H1 (cell line): ENCODE measurements around the gene NCOA5. TPM values are rescaled to one million over a fixed set of nuclear protein-coding genes. Genes with fewer than 3 reads are reported as not detected.

ENCODE experiments used
- CTCF ChIA-PET: fragments of 300-600 bp; sonication (Branson Sonifier 250); formaldehyde crosslinking; loops from one replicate; lab custom pipeline; 2021; ENCODE audit not compliant: partially characterized antibody; lab: Charles Lee
- POLR2A ChIA-PET: fragments of 300-600 bp; sonication (Branson Sonifier 250); formaldehyde crosslinking; loops from one replicate; lab custom pipeline; 2021; ENCODE audit warnings: inconsistent platforms; ENCODE audit not compliant: partially characterized antibody; lab: Charles Lee
- DNase-seq, 2 experiments: peaks; one replicate each; pipeline versions ENCODE4 v3.0.0 to v3.0.0-alpha.2; 2010 to 2022; ENCODE audit warnings: low spot score in 2 of 2, low read depth in 1 of 2, mixed read lengths in 1 of 2
- FAIRE-seq: peaks from 2 replicates; lab custom pipeline; 2011; peaks lifted over from hg19 to GRCh38; lab: Jason Lieb, UNC
- H2AFZ ChIP-seq: 2 replicates; pipeline ENCODE4 v1.8.1; 2012; ENCODE audit warnings: low read length, inconsistent platforms
- H2AK5ac ChIP-seq: 2 replicates; pipeline ENCODE4 v1.6.1; 2013; ENCODE audit warnings: low read depth, low read length
- H2BK120ac ChIP-seq: replicated peaks from 2 replicates; pipeline ENCODE3; 2013; ENCODE audit warnings: low read depth, low read length, inconsistent platforms
- H2BK12ac ChIP-seq: 2 replicates; pipeline ENCODE4 v1.6.1; 2013; ENCODE audit warnings: low read depth, low read length
- H2BK15ac ChIP-seq: 2 replicates; pipeline ENCODE4 v1.6.1; 2013; ENCODE audit warnings: low read length
- H2BK20ac ChIP-seq: 2 replicates; pipeline ENCODE4 v1.6.1; 2013; ENCODE audit warnings: low read length
- H2BK5ac ChIP-seq: 2 replicates; pipeline ENCODE4 v1.6.1; 2013; ENCODE audit warnings: low read depth, low read length
- H3K14ac ChIP-seq: 2 replicates; pipeline ENCODE4 v1.6.1; 2013; ENCODE audit warnings: inconsistent platforms; ENCODE audit not compliant: insufficient read length
- H3K18ac ChIP-seq: 2 replicates; pipeline ENCODE4 v1.6.1; 2013; ENCODE audit warnings: low read length; ENCODE audit errors: extremely low read depth
- H3K23ac ChIP-seq: 2 replicates; pipeline ENCODE4 v1.6.1; 2013; ENCODE audit warnings: inconsistent platforms; ENCODE audit not compliant: insufficient read length
- H3K23me2 ChIP-seq: 2 replicates; pipeline ENCODE4 v1.6.1; 2013; ENCODE audit warnings: low read depth, low read length
- H3K27ac ChIP-seq: 2 replicates; pipeline ENCODE4 v1.6.1; 2011; ENCODE audit warnings: low read depth, low read length, inconsistent platforms
- H3K27me3 ChIP-seq, 4 experiments: replicated peaks in 1 of 4; 1 replicate in 1 of 4; 2 replicates in 3 of 4; pipeline versions ENCODE4 v1.6.1 to v1.8.1; 2011 to 2013; ENCODE audit warnings: low read length in 3 of 4, mild to moderate bottlenecking in 3 of 4, inconsistent platforms in 2 of 4, mixed read lengths in 2 of 4, moderate library complexity in 1 of 4; ENCODE audit not compliant: control insufficient read depth in 3 of 4, insufficient read depth in 3 of 4; ENCODE audit errors: extremely low read depth in 1 of 4
- H3K36me3 ChIP-seq, 4 experiments: 2 replicates each; pipeline versions ENCODE4 v1.6.1 to v1.8.1; 2011 to 2013; ENCODE audit warnings: mild to moderate bottlenecking in 4 of 4, low read length in 3 of 4, moderate library complexity in 2 of 4, control low read depth in 1 of 4, inconsistent platforms in 1 of 4; ENCODE audit not compliant: insufficient read depth in 4 of 4, control insufficient read depth in 2 of 4
- H3K4ac ChIP-seq: replicated peaks from 2 replicates; pipeline ENCODE3; 2013; ENCODE audit warnings: low read length, low read depth, mixed read lengths, inconsistent platforms; ENCODE audit not compliant: insufficient read length
- H3K4me1 ChIP-seq, 4 experiments: replicated peaks in 1 of 4; 1 replicate in 1 of 4; 2 replicates in 3 of 4; pipeline versions ENCODE4 v1.6.1 to v1.8.1; 2011 to 2013; ENCODE audit warnings: low read length in 3 of 4, inconsistent platforms in 2 of 4, mixed read lengths in 1 of 4; ENCODE audit not compliant: insufficient read depth in 4 of 4, control insufficient read depth in 3 of 4
- H3K4me2 ChIP-seq, 2 experiments: 2 replicates each; pipeline versions ENCODE4 v1.6.1 to v1.8.1; 2011 to 2013; ENCODE audit warnings: low read depth in 2 of 2, low read length in 2 of 2, control low read depth in 1 of 2, inconsistent platforms in 1 of 2, mild to moderate bottlenecking in 1 of 2; ENCODE audit not compliant: insufficient read depth in 1 of 2
- H3K4me3 ChIP-seq, 4 experiments: fragments of 200-600, 300-600 bp in 1 of 4; sonication (generic), shearing (Covaris generic), sonication (Bioruptor Twin) in 1 of 4; 2 replicates each; pipeline versions ENCODE4 v1.5.1 to v1.8.1; 2011 to 2016; ENCODE audit warnings: low read length in 4 of 4, low read depth in 3 of 4, control low read depth in 2 of 4, inconsistent platforms in 2 of 4, mild to moderate bottlenecking in 2 of 4, mixed read lengths in 1 of 4, moderate library complexity in 1 of 4; ENCODE audit not compliant: insufficient read depth in 2 of 4; ENCODE audit errors: extremely low read depth in 1 of 4
- H3K56ac ChIP-seq: replicated peaks from 2 replicates; pipeline ENCODE3; 2013; ENCODE audit warnings: low read depth, mild to moderate bottlenecking, mixed read lengths, low read length, inconsistent platforms; ENCODE audit not compliant: insufficient read length
- H3K79me1 ChIP-seq: 2 replicates; pipeline ENCODE4 v1.6.1; 2013; ENCODE audit warnings: low read depth, low read length, control low read depth
- H3K79me2 ChIP-seq, 2 experiments: 2 replicates each; pipeline versions ENCODE4 v1.6.1 to v1.8.1; 2012 to 2013; ENCODE audit warnings: low read length in 2 of 2, mild to moderate bottlenecking in 2 of 2, inconsistent platforms in 1 of 2; ENCODE audit not compliant: insufficient read depth in 2 of 2, control insufficient read depth in 1 of 2
- H3K9ac ChIP-seq, 4 experiments: replicated peaks in 1 of 4; 1 replicate in 1 of 4; 2 replicates in 3 of 4; pipeline versions ENCODE4 v1.6.1 to v1.8.1; 2011 to 2013; ENCODE audit warnings: low read depth in 3 of 4, low read length in 3 of 4, control low read depth in 2 of 4, mild to moderate bottlenecking in 2 of 4, moderate library complexity in 2 of 4, inconsistent platforms in 1 of 4; ENCODE audit errors: extremely low read depth in 1 of 4
- H3K9me3 ChIP-seq, 2 experiments: 2 replicates each; pipeline versions ENCODE4 v1.6.1 to v1.8.1; 2012 to 2013; ENCODE audit warnings: mild to moderate bottlenecking in 2 of 2, moderate library complexity in 2 of 2, control low read depth in 1 of 2, inconsistent platforms in 1 of 2, low read depth in 1 of 2, low read length in 1 of 2, mixed read lengths in 1 of 2; ENCODE audit not compliant: insufficient read depth in 2 of 2
- H4K20me1 ChIP-seq, 2 experiments: replicated peaks in 1 of 2; 2 replicates each; pipeline versions ENCODE3 to v1.8.1; 2011 to 2013; ENCODE audit warnings: inconsistent platforms in 2 of 2, low read length in 2 of 2, mild to moderate bottlenecking in 1 of 2; ENCODE audit not compliant: insufficient read depth in 2 of 2, control insufficient read depth in 1 of 2
- H4K5ac ChIP-seq: 2 replicates; pipeline ENCODE4 v1.6.1; 2013; ENCODE audit warnings: low read length, low read depth, mixed read lengths, inconsistent platforms; ENCODE audit not compliant: insufficient read length
- H4K8ac ChIP-seq: 2 replicates; pipeline ENCODE4 v1.8.0; 2013; ENCODE audit warnings: mild to moderate bottlenecking, moderate library complexity, low read length, inconsistent platforms; ENCODE audit not compliant: insufficient read depth; ENCODE audit errors: extremely low read depth
- H4K91ac ChIP-seq: replicated peaks from 2 replicates; pipeline ENCODE3; 2013; ENCODE audit warnings: low read length, mixed read lengths, inconsistent platforms; ENCODE audit not compliant: insufficient read length
- EZH2 ChIP-seq: fragments of 200-600 bp; sonication (generic); IDR thresholded peaks from 2 replicates; pipeline ENCODE4 v1.7.1; 2012; ENCODE audit warnings: low read depth, mild to moderate bottlenecking, moderate library complexity, low read length, inconsistent platforms; ENCODE audit not compliant: severe bottlenecking
- RAD21 ChIP-seq, 2 experiments: IDR thresholded peaks in 1 of 2; conservative IDR thresholded peaks in 1 of 2; 2 replicates each; pipeline ENCODE4 v1.6.1; 2011; ENCODE audit warnings: low read depth in 2 of 2, low read length in 2 of 2, improper control_type of control experiment in 1 of 2, inconsistent platforms in 1 of 2, mild to moderate bottlenecking in 1 of 2, moderate library complexity in 1 of 2
- SP4 ChIP-seq: IDR thresholded peaks from 2 replicates; pipeline ENCODE4 v1.6.1; 2012; ENCODE audit warnings: low read length, inconsistent platforms
- WGBS, 2 experiments: shearing (Covaris generic) in 1 of 2; methylation state at CpG; one replicate each; pipeline versions ENCODE4 v1.1.6 to v1.1.7; 2013 to 2015; ENCODE audit warnings: low lambda C conversion rate in 2 of 2, mixed read lengths in 2 of 2, inconsistent platforms in 1 of 2, low coverage in 1 of 2, missing lambda C conversion rate in 1 of 2; ENCODE audit not compliant: insufficient replicate concordance in 2 of 2, insufficient coverage in 1 of 2, insufficient read length in 1 of 2; ENCODE audit errors: extremely low coverage in 1 of 2, missing lambda C conversion rate in 1 of 2; 5-methylcytosine and 5-hydroxymethylcytosine counted together
- long read RNA-seq, 2 experiments: library from RNA in 1 of 2; library from capped mRNA in 1 of 2; stranded (forward); transcript quantifications; one replicate each; pipeline ENCODE4 v2.0.0, GENCODE V29; 2021; ENCODE audit warnings: inconsistent platforms in 1 of 2
- polyA minus RNA-seq, 3 experiments: library from RNA; depleted of rRNA, polyadenylated mRNA; stranded (reverse); fragments of >200 nt; gene quantifications; 1 replicate in 2 of 3; 2 replicates in 1 of 3; pipeline ENCODE4 v1.2.3, GENCODE V29; 2011
- polyA plus RNA-seq, 7 experiments: library from polyadenylated mRNA; depleted of rRNA in 3 of 7; stranded (reverse) in 5 of 7; unstranded in 2 of 7; fragments of >200 nt in 5 of 7; fragments of 200-250 nt in 2 of 7; gene quantifications; 1 replicate in 5 of 7; 2 replicates in 1 of 7; 4 replicates in 1 of 7; pipeline versions ENCODE4 v1.2.1 to v1.2.3, GENCODE V29; 2011 to 2013; ENCODE audit warnings: missing spikeins in 2 of 7, mixed read lengths in 2 of 7
- total RNA-seq: library from RNA; stranded (reverse); fragmentation: NEBNext Ultra II Directional; extraction: Animal tissue kit (Norgen Biotek cat#: 25700); gene quantifications from 2 replicates; pipeline ENCODE4 v1.2.1, GENCODE V29; 2021
- TF ChIP-seq, protein P1 (sequence below), 3 experiments: IDR thresholded peaks; 1 replicate in 2 of 3; 2 replicates in 1 of 3; pipeline versions ENCODE4 v1.5.1 to v1.6.1; 2011; ENCODE audit warnings: low read length in 3 of 3, mild to moderate bottlenecking in 3 of 3, inconsistent platforms in 2 of 3, low read depth in 1 of 3, moderate library complexity in 1 of 3; ENCODE audit not compliant: insufficient read depth in 1 of 3; ENCODE audit errors: control extremely low read depth in 1 of 3

The NCOA5 gene
- total RNA-seq (29.0 and 29.9 TPM in 2 replicates), polyA plus RNA-seq (2011; rRNA removed) (18.0 and 20.4 TPM in 2 replicates), polyA minus RNA-seq (2011; rRNA and poly(A)+ RNA removed) (20.7 and 21.7 TPM in 2 replicates)
- 18.6 TPM for polyA plus RNA-seq (2011; cell fraction: cytosol; rRNA removed)
- polyA plus RNA-seq (2011; cell fraction: nucleus; rRNA removed), result 20.6 TPM
- 18.4 to 24.0 TPM (median 20.9 TPM) in 4 replicates for polyA plus RNA-seq (2012, experiment 1 of 2)
- polyA plus RNA-seq (2012, experiment 2 of 2), result 14.8 TPM
- 21.0 TPM for polyA plus RNA-seq (2013, experiment 1 of 2)
- polyA plus RNA-seq (2013, experiment 2 of 2), result 20.1 TPM
- 14.6 TPM for polyA minus RNA-seq (2011; cell fraction: cytosol; rRNA and poly(A)+ RNA removed)
- polyA minus RNA-seq (2011; cell fraction: nucleus; rRNA and poly(A)+ RNA removed), result 9.4 TPM
- long read RNA-seq, experiment 1, partial matches to known transcripts, result 7 of 24 reads
- long read RNA-seq, experiment 1, other reads (novel, unspliced or antisense), result 16 of 24 reads
- long read RNA-seq, experiment 2, partial matches to known transcripts, result 3 of 4 reads
- long read RNA-seq, experiment 2, other reads (novel, unspliced or antisense), result 1 of 4 reads

DNA sequence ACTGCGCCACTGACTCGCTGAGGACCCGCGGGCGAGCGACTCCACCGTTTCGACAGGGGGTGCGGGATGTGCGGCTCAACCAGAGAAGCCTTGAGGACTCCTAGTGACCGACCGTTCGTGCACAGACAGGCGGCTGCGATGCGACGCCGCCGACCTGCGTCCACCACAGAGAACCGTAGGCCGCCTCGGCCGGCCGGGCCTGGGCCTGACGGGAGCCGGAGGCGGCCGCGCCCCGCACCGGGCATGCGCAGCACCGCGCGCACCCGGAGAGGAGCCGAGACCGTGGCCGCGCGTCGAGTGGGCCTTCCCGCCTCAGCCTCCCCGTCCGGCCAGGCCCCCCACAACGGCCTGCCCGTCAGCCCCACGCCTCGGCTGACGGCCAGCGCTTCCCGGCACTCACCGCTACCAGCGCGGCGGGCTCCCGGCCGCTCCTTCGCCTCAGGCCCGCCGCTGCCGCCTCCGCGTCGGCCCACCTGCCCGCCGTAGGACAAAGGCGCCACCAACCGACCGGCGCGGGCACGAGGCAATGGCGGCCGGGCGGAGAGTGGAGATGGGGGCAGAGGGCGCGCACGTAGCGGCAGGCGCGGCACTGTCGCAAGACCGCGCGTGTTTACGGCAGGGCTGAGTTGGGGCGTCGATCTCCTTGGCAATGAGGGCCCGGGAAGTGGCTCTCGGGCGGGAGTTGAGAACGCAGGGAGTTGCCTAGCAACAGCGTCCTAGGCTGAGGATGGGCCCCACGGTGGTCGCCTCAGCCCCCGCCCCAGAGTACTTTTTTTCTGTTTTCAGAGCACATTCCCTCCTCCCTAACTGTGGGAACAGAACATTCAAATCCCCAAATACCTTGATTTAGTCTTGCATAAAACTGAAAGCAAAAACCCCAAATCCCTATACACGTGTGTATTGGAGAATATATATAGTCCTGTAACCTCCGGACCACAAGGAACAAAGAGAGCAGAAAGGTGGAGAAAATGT is at the start of gene NCOA5:
Gene NCOA5 (minus strand): TSS at position 546 of the 972 bp plus-strand sequence. CDS start 10,538 bp downstream, outside the sequence.
- ChIA-PET POLR2A (interaction anchor here (0.6 to 2.5 kb wide), 16 partner anchors 10 to 241 kb away, joined by 3 to 32 read pairs (median 4); partner anchors contain the start of gene CD40), CTCF (interaction anchor here (1.0 to 2.4 kb wide), 4 partner anchors 9 to 67 kb away, joined by 3 to 10 read pairs (median 4); no protein-coding TSS in a partner anchor)
- H2BK12ac ChIP-seq, result no peak within 1 kb of the TSS
- H3K4me2 ChIP-seq, result peak within 1 kb of the TSS; percentile 69 to 90
- H3K79me1 ChIP-seq, result peaks cover 5% of the 10 kb centered on the region; the same call in 1 of the 2 replicates
- no peaks in the 10 kb centered on the region for H3K36me3 ChIP-seq
- peak within 1 kb of the TSS; percentile 93 for H3K18ac ChIP-seq
- H3K9ac ChIP-seq, result peak within 1 kb of the TSS; percentile 85 to 100 (median 98)
- no peak within 1 kb of the TSS for H3K14ac ChIP-seq
- WGBS, 2 experiments, result 5% methylated on average over 56 of the region's 100 CpGs; no CpG with 5 or more reads in 1 of the 2 experiments
- no peak within 1 kb of the TSS for H3K4ac ChIP-seq
- H4K5ac ChIP-seq, result peak within 1 kb of the TSS; percentile 98
- H3K23ac ChIP-seq, result no peak within 1 kb of the TSS
- no peak within 1 kb of the TSS; the same call in 1 of the 2 replicates for H2AFZ ChIP-seq
- H3K9me3 ChIP-seq, result no peaks in the 10 kb centered on the region; a peak in 1 of 4 replicates
- DNase-seq, result peak; percentile 80 to 92
- peak within 1 kb of the TSS; percentile 99 for H3K27ac ChIP-seq
- H3K23me2 ChIP-seq, result no peaks in the 10 kb centered on the region; the same call in 1 of the 2 replicates
- peak within 1 kb of the TSS; percentile 100 for H4K8ac ChIP-seq
- H2BK20ac ChIP-seq, result no peak within 1 kb of the TSS
- peaks cover 14 to 44% of the 10 kb centered on the region in 2 experiments for H3K79me2 ChIP-seq
- peak within 1 kb of the TSS; percentile 87 for H2BK5ac ChIP-seq
- H3K4me1 ChIP-seq, result peaks cover 0 to 6% (median 2%) of the 10 kb centered on the region in 4 experiments; a peak in 4 of 7 replicates
- no peak within 1 kb of the TSS for H2AK5ac ChIP-seq
- no peak for FAIRE-seq
- H2BK120ac ChIP-seq, result no peak within 1 kb of the TSS
- peak within 1 kb of the TSS; percentile 96 for H4K91ac ChIP-seq
- H4K20me1 ChIP-seq, result peaks cover 9 to 11% of the 10 kb centered on the region in 2 experiments
- H3K56ac ChIP-seq, result peak within 1 kb of the TSS; percentile 86
- peak within 1 kb of the TSS; percentile 78 to 97 (median 84) for H3K4me3 ChIP-seq
- no peaks in the 10 kb centered on the region for H3K27me3 ChIP-seq
- H2BK15ac ChIP-seq, result no peak within 1 kb of the TSS
- TF ChIP-seq SP4 (no peak), EZH2 (no peak), RAD21 (IDR thresholded peaks at IDR 0.05 in 1 of 2, conservative IDR thresholded peaks at IDR 0.05 in 1 of 2; ENCODE audit: low read depth in 2 of 2, low read length in 2 of 2) (peak; percentile 5 to 35; a peak in 3 of 4 replicates)
- TF ChIP-seq, protein P1, sequence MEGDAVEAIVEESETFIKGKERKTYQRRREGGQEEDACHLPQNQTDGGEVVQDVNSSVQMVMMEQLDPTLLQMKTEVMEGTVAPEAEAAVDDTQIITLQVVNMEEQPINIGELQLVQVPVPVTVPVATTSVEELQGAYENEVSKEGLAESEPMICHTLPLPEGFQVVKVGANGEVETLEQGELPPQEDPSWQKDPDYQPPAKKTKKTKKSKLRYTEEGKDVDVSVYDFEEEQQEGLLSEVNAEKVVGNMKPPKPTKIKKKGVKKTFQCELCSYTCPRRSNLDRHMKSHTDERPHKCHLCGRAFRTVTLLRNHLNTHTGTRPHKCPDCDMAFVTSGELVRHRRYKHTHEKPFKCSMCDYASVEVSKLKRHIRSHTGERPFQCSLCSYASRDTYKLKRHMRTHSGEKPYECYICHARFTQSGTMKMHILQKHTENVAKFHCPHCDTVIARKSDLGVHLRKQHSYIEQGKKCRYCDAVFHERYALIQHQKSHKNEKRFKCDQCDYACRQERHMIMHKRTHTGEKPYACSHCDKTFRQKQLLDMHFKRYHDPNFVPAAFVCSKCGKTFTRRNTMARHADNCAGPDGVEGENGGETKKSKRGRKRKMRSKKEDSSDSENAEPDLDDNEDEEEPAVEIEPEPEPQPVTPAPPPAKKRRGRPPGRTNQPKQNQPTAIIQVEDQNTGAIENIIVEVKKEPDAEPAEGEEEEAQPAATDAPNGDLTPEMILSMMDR (IDR thresholded peaks at IDR 0.05; ENCODE audit: control extremely low read depth in 1 of 3, insufficient read depth in 1 of 3, low read depth in 1 of 3, low read length in 3 of 3), result peak; percentile 7 to 29 (median 11); a peak in 3 of 4 replicates
